Hair follicle dermal papilla cell (primary cell): ENCODE data around the gene PROC. TPM values are rescaled to one million over a fixed set of nuclear protein-coding genes. Genes with fewer than 3 reads are reported as not detected.

ENCODE experiments used
- small RNA-seq: library from RNA; depleted of rRNA; stranded (forward); fragments of <200 nt; gene quantifications from one replicate; pipeline ENCODE3, GENCODE V24; 2012
- total RNA-seq: library from RNA; depleted of rRNA; stranded (reverse); fragments of >200 nt; gene quantifications from 2 replicates; pipeline ENCODE4 v1.2.3, GENCODE V29; 2012

The PROC gene
- total RNA-seq = not detected in 2 replicates

DNA sequence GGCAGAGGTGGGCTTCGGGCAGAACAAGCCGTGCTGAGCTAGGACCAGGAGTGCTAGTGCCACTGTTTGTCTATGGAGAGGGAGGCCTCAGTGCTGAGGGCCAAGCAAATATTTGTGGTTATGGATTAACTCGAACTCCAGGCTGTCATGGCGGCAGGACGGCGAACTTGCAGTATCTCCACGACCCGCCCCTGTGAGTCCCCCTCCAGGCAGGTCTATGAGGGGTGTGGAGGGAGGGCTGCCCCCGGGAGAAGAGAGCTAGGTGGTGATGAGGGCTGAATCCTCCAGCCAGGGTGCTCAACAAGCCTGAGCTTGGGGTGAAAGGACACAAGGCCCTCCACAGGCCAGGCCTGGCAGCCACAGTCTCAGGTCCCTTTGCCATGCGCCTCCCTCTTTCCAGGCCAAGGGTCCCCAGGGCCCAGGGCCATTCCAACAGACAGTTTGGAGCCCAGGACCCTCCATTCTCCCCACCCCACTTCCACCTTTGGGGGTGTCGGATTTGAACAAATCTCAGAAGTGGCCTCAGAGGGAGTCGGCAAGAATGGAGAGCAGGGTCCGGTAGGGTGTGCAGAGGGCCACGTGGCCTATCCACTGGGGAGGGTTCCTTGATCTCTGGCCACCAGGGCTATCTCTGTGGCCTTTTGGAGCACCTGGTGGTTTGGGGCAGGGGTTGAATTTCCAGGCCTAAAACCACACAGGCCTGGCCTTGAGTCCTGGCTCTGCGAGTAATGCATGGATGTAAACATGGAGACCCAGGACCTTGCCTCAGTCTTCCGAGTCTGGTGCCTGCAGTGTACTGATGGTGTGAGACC is at the start of gene PROC:
TSS of gene PROC (plus strand) at position 128 of the 812 bp plus-strand sequence. CDS start 1,516 bp downstream, outside the sequence.

DNA sequence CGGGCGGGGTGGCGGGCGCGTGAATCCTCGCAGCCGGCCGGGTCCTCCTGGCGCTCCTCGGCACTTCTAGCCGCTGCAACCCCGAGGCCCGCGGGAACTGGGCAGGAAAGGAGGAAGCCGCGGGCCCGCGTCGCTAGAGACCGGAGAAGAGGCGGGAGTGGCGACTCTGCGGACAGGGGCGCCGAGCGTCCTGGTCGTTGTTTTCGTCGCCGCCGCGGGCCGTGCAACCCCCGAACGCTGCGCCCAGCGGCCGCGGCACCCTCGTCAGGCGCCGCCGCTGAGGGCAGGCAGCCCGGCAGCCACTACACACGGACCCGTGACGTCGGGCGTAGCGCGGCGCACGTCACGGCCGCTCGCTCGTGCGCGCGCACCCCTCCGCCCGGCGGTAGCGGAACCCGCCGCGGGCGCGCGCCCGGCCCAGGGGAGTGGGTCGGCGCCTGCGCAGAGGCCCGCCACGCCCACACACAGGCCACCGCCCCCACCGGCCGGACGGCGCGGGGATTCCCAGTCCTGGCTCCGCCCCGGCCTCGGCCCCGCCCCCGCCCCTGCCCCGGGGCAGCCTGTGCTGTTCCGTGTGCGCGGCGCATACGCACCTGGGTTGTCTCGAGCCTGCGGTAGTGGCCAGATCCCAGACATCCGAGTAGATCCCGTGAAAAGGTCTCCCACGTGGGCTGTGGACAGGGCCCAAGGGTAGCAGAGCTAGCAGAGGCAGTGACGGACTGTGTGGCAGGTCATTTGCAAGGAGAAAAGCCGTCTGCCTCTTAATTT is 30.4 kb upstream of the PROC start, which contains the start of gene MAP3K2:
TSS of gene MAP3K2 (minus strand) at position 321 of the 768 bp plus-strand sequence. CDS start 44,846 bp downstream, outside the sequence.

Small RNAs within 50 kb of the gene (small RNA-seq; reads per million reads assigned to genes)
- gene MIR4783 (not detected), gene RNU4-48P (not detected)

Other genes with a start within 250 kb of the PROC start
- 2.9 and 4.2 TPM in 2 replicates for gene CYP27C1, start 198.1 kb upstream of the PROC start, total RNA-seq
- 34.1 and 46.4 TPM in 2 replicates for gene ERCC3, start 124.3 kb upstream of the PROC start, total RNA-seq
- gene MAP3K2, start 30.5 kb upstream of the PROC start, total RNA-seq = 63.9 and 73.5 TPM in 2 replicates
- gene IWS1, start 108.1 kb downstream of the PROC start, total RNA-seq = 30.1 and 36.2 TPM in 2 replicates
- under 0.01 and 0.16 TPM in 2 replicates for gene MYO7B, start 117.3 kb downstream of the PROC start, total RNA-seq
- not detected in 2 replicates for gene GPR17, start 227.7 kb downstream of the PROC start, total RNA-seq